Neural crest cell (in vitro differentiated cells): ENCODE measurements around the gene PNMA8A. TPM values are rescaled to one million over a fixed set of nuclear protein-coding genes. Genes with fewer than 3 reads are reported as not detected.

Experiments
- DNase-seq: peaks from one replicate; pipeline ENCODE4 v3.0.0; 2021; ENCODE audit warnings: low read depth, mixed read lengths, low spot score
- H3K27ac Mint-ChIP-seq: one replicate; pipeline ENCODE4 v1.8.0; 2021; ENCODE audit warnings: mild to moderate bottlenecking, mixed read lengths; ENCODE audit not compliant: unreplicated experiment
- H3K27me3 Mint-ChIP-seq: 2 replicates; pipeline ENCODE4 v1.8.0; 2021; ENCODE audit warnings: low read depth, mild to moderate bottlenecking, mixed read lengths
- H3K36me3 Mint-ChIP-seq: 2 replicates; pipeline ENCODE4 v1.8.0; 2021; ENCODE audit warnings: low read depth, mild to moderate bottlenecking, mixed read lengths
- H3K4me1 Mint-ChIP-seq: 2 replicates; pipeline ENCODE4 v1.8.0; 2021; ENCODE audit warnings: mixed read lengths
- H3K4me3 Mint-ChIP-seq: one replicate; pipeline ENCODE4 v1.8.0; 2021; ENCODE audit warnings: mild to moderate bottlenecking, mixed read lengths
- H3K9me3 Mint-ChIP-seq: 2 replicates; pipeline ENCODE4 v1.8.0; 2021; ENCODE audit warnings: mixed read lengths
- total RNA-seq: library from RNA; stranded (reverse); gene quantifications from 2 replicates; pipeline ENCODE4 v1.2.1, GENCODE V29; 2021
- TF ChIP-seq, protein P1 (sequence below): fragments of 200-600 bp; sonication (generic); conservative IDR thresholded peaks from 2 replicates; pipeline ENCODE4 v1.5.0; 2021; ENCODE audit warnings: antibody characterized with exemption, mild to moderate bottlenecking

Gene PNMA8A
- total RNA-seq, 1 donor from 2014 or later: 28.4 TPM

DNA sequence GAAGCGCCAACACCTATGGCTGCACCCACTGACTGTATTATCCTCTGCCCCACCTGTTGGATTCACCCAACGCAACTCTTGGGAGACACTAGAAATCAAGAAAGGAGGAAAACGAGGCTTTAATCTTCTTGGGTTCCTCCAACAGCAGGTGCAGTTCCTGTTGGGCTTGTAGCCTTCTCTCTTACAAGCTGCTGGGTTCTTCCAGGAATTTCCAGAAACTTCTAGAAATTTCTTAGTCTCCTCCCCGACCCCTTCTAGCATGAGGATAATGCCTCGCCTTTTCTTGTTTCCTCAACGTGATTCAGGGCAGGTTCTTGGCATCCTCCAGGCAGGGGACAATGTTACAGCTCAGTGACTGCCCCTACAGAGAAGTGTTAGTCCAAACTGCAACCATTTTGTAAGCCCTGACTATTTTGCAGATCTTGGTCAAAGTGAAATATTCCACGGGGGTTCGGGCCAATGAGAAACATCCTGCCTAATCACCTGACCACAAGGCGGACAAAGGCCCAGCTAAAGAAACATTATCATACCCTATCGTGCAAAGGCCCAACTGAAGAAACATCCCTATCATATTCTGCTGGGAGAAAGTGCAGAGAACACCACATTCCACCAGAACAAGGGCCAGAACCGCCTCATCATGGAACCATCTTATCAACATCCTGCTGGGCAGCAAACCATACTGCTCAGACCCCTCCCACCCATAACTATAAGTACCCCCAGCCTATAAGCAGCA lies 614 bp upstream of the PNMA8A start:
- Mint-ChIP-seq H3K4me3 (peak overlapping the region; percentile 76), H3K27me3 (no peaks in the 10 kb centered on the region), H3K36me3 (peaks cover 12% of the 10 kb centered on the region), H3K9me3 (no peaks in the 10 kb centered on the region), H3K27ac (no peak overlapping the region), H3K4me1 (peaks cover 28% of the 10 kb centered on the region)
- TF ChIP-seq, protein P1, sequence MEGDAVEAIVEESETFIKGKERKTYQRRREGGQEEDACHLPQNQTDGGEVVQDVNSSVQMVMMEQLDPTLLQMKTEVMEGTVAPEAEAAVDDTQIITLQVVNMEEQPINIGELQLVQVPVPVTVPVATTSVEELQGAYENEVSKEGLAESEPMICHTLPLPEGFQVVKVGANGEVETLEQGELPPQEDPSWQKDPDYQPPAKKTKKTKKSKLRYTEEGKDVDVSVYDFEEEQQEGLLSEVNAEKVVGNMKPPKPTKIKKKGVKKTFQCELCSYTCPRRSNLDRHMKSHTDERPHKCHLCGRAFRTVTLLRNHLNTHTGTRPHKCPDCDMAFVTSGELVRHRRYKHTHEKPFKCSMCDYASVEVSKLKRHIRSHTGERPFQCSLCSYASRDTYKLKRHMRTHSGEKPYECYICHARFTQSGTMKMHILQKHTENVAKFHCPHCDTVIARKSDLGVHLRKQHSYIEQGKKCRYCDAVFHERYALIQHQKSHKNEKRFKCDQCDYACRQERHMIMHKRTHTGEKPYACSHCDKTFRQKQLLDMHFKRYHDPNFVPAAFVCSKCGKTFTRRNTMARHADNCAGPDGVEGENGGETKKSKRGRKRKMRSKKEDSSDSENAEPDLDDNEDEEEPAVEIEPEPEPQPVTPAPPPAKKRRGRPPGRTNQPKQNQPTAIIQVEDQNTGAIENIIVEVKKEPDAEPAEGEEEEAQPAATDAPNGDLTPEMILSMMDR: no peak
- DNase-seq: no peak

DNA sequence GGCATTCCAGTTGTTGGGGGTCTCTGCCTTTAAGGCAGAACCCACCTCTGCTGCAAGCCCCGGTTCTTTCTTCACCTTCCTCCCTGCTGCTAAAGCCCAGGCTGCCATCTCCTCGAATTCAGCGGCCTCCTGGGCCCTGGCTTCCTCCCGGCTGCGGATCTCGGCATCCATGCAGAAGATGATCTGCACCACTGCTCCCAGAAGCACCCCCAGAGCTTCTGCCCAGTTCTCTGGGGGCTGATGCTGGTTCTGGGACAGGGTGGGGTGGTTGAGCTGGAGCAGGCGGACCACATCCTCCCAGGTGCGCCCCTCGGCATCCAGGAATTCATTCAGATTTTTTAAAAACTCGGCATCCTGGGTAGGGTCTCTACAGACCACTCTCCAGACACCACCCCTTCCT lies 987 bp downstream of the PNMA8A start:
- no peak overlapping the region for H3K4me3 Mint-ChIP-seq
- DNase-seq: no peak
- no peak overlapping the region for H3K27ac Mint-ChIP-seq
- no peaks in the 10 kb centered on the region for H3K27me3 Mint-ChIP-seq
- TF ChIP-seq, protein P1: no peak
- peaks cover 28% of the 10 kb centered on the region for H3K4me1 Mint-ChIP-seq
- no peaks in the 10 kb centered on the region for H3K9me3 Mint-ChIP-seq
- peaks cover 16% of the 10 kb centered on the region for H3K36me3 Mint-ChIP-seq

DNA sequence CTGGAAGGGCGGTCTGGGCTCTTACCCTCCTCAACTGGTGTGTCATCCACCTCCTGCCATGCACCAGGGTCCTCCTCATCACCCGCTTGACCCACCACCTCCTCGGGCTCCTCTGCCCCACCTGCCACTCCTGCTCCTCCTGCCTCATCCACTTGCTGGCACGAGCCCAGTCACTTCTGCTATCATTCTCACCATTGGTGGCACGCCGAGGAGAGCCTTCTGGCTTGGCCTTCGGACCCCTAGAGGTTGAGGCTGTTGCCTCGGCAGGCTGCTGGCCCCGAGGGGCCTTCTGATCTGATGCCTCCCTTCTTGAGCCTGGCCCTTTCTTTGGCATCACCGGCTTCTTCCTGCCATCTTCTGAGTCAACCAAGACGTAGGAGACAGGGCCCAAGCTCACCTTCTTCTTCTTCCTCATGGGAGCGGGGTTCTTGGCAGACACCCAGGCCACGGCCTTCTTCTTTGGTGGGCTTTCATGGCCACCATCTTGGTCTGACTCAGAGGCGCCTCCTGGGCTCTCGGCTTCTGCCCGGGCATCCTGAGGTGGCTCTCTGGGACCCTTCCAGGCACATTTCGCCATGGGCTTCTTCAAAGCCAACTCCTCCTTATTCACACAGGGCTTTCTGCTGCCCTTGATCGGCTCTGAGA lies 1.7 kb downstream of the PNMA8A start:
- H3K27ac Mint-ChIP-seq: no peak overlapping the region
- TF ChIP-seq, protein P1: no peak
- no peak for DNase-seq
- H3K4me1 Mint-ChIP-seq: peaks cover 28% of the 10 kb centered on the region
- H3K36me3 Mint-ChIP-seq: peaks cover 17% of the 10 kb centered on the region
- H3K27me3 Mint-ChIP-seq: no peaks in the 10 kb centered on the region
- H3K4me3 Mint-ChIP-seq: no peak overlapping the region
- H3K9me3 Mint-ChIP-seq: no peaks in the 10 kb centered on the region

DNA sequence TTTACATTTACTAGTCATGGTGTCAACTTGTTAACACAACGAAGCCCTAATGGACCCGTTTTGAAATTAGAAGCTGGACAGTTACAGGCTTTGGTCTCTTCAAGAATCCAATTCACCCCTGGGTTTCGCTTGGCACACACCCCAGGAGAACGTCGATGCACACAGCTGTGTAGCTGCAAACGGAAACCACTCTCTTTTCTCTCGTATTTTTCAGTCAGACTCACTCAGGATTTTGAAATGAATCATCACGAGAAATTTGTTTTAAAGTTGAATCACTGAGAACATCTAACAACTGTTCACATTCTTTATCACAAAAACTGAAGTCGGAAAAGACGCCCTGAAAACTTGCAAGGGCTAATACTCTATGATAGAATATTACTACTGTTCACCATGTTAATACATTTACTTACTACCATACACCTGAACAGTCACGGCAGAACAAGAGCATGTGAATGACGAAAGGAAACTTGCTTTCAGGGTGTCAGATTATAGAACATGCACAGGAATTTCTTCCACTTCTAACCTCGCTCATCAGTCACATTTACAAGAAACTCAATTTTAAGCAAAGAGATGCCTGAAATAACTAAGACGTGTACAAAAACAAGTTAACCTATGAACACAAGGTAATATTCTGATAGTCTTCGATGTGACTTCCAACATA lies 4.7 kb downstream of the PNMA8A start:
- Mint-ChIP-seq H3K36me3 (peaks cover 20% of the 10 kb centered on the region), H3K9me3 (no peaks in the 10 kb centered on the region), H3K4me1 (peaks cover 10% of the 10 kb centered on the region), H3K27ac (no peak overlapping the region), H3K4me3 (no peak overlapping the region), H3K27me3 (no peaks in the 10 kb centered on the region)
- DNase-seq: no peak
- TF ChIP-seq, protein P1: no peak

DNA sequence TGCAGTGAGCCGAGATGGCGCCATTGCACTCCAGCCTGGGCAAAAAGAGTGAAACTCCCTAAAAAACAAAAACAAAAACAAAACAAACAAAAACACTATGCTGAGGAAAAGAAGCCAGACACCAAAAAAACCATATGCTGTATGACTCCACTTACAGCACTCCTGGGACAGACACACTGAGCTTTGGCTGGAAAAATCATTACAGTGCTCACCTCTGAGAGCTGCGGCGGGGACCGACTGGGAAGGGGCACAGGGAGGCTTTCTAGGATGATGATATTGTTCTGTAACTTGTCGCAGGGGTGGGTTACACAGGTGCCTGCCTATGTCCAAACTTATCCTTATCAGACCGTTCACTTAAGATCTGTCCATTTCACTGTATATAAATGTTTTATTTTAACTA lies 7.8 kb downstream of the PNMA8A start:
- Mint-ChIP-seq H3K9me3 (no peaks in the 10 kb centered on the region), H3K4me1 (peaks cover 4% of the 10 kb centered on the region), H3K36me3 (peaks cover 20% of the 10 kb centered on the region), H3K27me3 (no peaks in the 10 kb centered on the region), H3K27ac (no peak overlapping the region), H3K4me3 (no peak overlapping the region)
- TF ChIP-seq, protein P1: no peak
- DNase-seq: no peak
